ENCODE measurements around the gene LAMA2.
"Not testable (repeated sequence)": the region's sequence is repeated elsewhere in the genome, so short reads cannot be mapped to it uniquely, and the experiment has no call there.

Gene LAMA2

GRCh38 chr6:129050086-129050485 is 167.1 kb downstream of the LAMA2 start:
- Histone ChIP-seq H3K36me3 (ENCODE audit: insufficient read depth, low read length) (no peaks in the 10 kb centered on the region), H3K4me3 (ENCODE audit: low read length, poor library complexity, severe bottlenecking) (no peak overlapping the region), H3K4me2 (ENCODE audit: low read depth, low read length, poor library complexity, severe bottlenecking) (no peak overlapping the region), H3K9ac (ENCODE audit: low read depth, low read length, poor library complexity, severe bottlenecking) (no peak overlapping the region), H3K27me3 (ENCODE audit: insufficient read depth, low read length, poor library complexity, severe bottlenecking) (no peaks in the 10 kb centered on the region), H3K79me2 (ENCODE audit: insufficient read depth, low read length) (no peaks in the 10 kb centered on the region), H3F3A (ENCODE audit: low read depth) (no peaks in the 10 kb centered on the region), H3K9me2 (replicated peaks; ENCODE audit: low read depth, low read length) (no peaks in the 10 kb centered on the region), H2AFZ (ENCODE audit: low read length) (no peak overlapping the region), H3K4me1 (ENCODE audit: insufficient read depth, low read length, poor library complexity, severe bottlenecking) (no peaks in the 10 kb centered on the region), H3K9me3 (ENCODE audit: insufficient read depth, low read depth, low read length) (no peaks in the 10 kb centered on the region), H4K20me1 (ENCODE audit: insufficient read depth, low read length, poor library complexity, severe bottlenecking) (no peaks in the 10 kb centered on the region)
- TF ChIP-seq CTCF (conservative IDR thresholded peaks at IDR 0.05; ENCODE audit: low read length) = no peak
- TF ChIP-seq EZH2phosphoT487 (IDR thresholded peaks at IDR 0.05; ENCODE audit: borderline replicate concordance) = no peak

- not testable (repeated sequence) for H3K27me3 ChIP-seq (ENCODE audit: insufficient read depth, low read length, poor library complexity, severe bottlenecking); H3K4me2 ChIP-seq (ENCODE audit: low read depth, low read length, poor library complexity, severe bottlenecking); H3F3A ChIP-seq (ENCODE audit: low read depth); H2AFZ ChIP-seq (ENCODE audit: low read length); H3K9me2 ChIP-seq (replicated peaks; ENCODE audit: low read depth, low read length); H4K20me1 ChIP-seq (ENCODE audit: insufficient read depth, low read length, poor library complexity, severe bottlenecking); H3K4me3 ChIP-seq (ENCODE audit: low read length, poor library complexity, severe bottlenecking); H3K9me3 ChIP-seq (ENCODE audit: insufficient read depth, low read depth, low read length); H3K9ac ChIP-seq (ENCODE audit: low read depth, low read length, poor library complexity, severe bottlenecking); H3K79me2 ChIP-seq (ENCODE audit: insufficient read depth, low read length); H3K4me1 ChIP-seq (ENCODE audit: insufficient read depth, low read length, poor library complexity, severe bottlenecking); H3K36me3 ChIP-seq (ENCODE audit: insufficient read depth, low read length)
Observed at GRCh38 chr6:129053143-129053542, 170.2 kb downstream of the LAMA2 start.

GRCh38 chr6:129055796-129056195 is 172.9 kb downstream of the LAMA2 start:
- no peak overlapping the region for H3K4me2 ChIP-seq (ENCODE audit: low read depth, low read length, poor library complexity, severe bottlenecking)

More at GRCh38 chr6:129055796-129056195, 172.9 kb downstream of the LAMA2 start:
- Histone ChIP-seq H2AFZ (ENCODE audit: low read length) (no peak overlapping the region), H4K20me1 (ENCODE audit: insufficient read depth, low read length, poor library complexity, severe bottlenecking) (no peaks in the 10 kb centered on the region), H3K9me2 (replicated peaks; ENCODE audit: low read depth, low read length) (no peaks in the 10 kb centered on the region), H3K9ac (ENCODE audit: low read depth, low read length, poor library complexity, severe bottlenecking) (no peak overlapping the region), H3K4me1 (ENCODE audit: insufficient read depth, low read length, poor library complexity, severe bottlenecking) (no peaks in the 10 kb centered on the region), H3K9me3 (ENCODE audit: insufficient read depth, low read depth, low read length) (no peaks in the 10 kb centered on the region), H3F3A (ENCODE audit: low read depth) (no peaks in the 10 kb centered on the region), H3K79me2 (ENCODE audit: insufficient read depth, low read length) (no peaks in the 10 kb centered on the region), H3K27me3 (ENCODE audit: insufficient read depth, low read length, poor library complexity, severe bottlenecking) (no peaks in the 10 kb centered on the region), H3K36me3 (ENCODE audit: insufficient read depth, low read length) (no peaks in the 10 kb centered on the region), H3K4me3 (ENCODE audit: low read length, poor library complexity, severe bottlenecking) (no peak overlapping the region)
- no peak for TF ChIP-seq CTCF (conservative IDR thresholded peaks at IDR 0.05; ENCODE audit: low read length)
- no peak for TF ChIP-seq EZH2phosphoT487 (IDR thresholded peaks at IDR 0.05; ENCODE audit: borderline replicate concordance)
